ENCODE measurements around the gene CTIF.

DNA sequence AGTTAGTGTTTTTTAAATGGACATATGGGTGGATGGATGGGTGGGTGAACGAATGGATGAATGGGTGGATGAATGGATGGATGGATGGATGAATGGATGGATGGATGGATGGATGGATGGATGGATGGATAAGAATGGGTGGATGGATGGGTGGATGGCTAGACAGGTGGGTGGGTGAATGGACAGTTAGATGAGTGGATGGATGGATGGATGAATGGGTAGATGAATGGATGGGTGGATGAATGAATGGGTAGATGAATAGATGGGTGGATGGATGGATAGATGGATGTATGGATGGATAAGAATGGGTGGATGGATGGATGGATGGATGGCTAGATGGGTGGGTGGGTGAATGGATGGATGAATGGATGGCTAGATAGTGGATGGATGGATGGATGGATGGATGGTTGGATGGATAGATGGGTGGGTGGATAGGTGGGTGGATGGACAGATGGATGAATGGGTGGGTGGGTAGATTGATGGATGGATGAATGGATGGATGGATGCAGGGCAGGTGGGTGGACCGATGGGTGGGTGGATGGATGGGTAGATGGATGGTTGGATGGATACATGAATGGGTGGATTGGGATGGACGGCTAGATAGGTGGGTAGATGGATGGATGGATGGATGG, 64.0 kb downstream of the CTIF start:
- TF ChIP-seq, protein P1, sequence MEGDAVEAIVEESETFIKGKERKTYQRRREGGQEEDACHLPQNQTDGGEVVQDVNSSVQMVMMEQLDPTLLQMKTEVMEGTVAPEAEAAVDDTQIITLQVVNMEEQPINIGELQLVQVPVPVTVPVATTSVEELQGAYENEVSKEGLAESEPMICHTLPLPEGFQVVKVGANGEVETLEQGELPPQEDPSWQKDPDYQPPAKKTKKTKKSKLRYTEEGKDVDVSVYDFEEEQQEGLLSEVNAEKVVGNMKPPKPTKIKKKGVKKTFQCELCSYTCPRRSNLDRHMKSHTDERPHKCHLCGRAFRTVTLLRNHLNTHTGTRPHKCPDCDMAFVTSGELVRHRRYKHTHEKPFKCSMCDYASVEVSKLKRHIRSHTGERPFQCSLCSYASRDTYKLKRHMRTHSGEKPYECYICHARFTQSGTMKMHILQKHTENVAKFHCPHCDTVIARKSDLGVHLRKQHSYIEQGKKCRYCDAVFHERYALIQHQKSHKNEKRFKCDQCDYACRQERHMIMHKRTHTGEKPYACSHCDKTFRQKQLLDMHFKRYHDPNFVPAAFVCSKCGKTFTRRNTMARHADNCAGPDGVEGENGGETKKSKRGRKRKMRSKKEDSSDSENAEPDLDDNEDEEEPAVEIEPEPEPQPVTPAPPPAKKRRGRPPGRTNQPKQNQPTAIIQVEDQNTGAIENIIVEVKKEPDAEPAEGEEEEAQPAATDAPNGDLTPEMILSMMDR (IDR thresholded peaks at IDR 0.05) = no peak
- no peak for TF ChIP-seq POLR2A (IDR thresholded peaks at IDR 0.05)

Data from heart left ventricle (tissue), 13 donors.